Activated CD4-positive, alpha-beta T cell treated with anti-CD3 and anti-CD28 coated beads, Interleukin-2, Interleukin-6, amounts not matched to agents 100 ng/mL and 50 ng/mL, durations not matched to agents 16 hours and 8 hours (primary cell): ENCODE measurements around the gene ZBED4.
A peak's percentile ranks its signal among the peaks of the same experiment; 100 is the strongest.

ENCODE experiments used
- DNase-seq: peaks from one replicate; pipeline ENCODE4 v3.0.0-alpha.2; 2020

ZBED4 gene

DNA sequence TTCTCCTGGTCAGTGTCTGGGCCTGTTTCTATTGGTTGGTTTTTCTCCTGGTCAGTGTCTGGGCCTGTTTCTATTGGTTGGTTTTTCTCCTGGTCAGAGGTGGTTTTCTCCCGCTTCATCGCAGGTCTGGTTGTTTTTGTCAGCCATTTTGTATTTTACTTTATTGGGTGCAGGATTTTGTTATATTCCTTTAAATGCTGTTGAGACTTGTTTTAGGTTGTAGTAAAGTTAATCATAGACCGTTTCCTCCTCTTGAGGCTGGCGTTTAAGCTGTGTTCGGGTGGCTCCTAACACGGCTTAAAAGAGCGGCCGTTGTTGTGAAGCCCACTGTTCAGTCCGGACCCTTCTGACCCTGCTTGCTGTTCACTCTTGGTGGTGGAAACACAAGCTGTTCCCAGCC is 26.2 kb downstream of the ZBED4 start:
- DNase-seq, result no peak

DNA sequence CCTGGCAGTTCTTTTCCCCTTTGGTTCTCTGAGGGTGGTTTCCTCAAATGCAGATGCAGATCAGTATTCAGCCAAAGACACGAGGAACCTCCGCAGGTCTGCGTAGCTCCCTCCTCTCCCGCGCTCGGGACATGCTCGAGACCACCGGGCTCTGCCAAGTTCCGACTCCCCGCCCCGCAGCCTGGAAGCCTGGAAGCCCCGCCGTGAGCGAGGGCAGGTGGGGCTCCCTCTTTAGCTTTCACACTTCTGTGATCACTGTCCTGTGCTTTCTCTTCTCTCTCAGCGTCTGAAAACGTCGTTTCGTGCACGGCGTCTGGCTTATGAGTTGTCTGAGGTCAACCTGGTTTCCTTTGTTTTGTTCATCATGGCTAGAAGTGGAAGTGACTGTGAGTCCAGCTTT is 26.6 kb downstream of the ZBED4 start:
- peak; percentile 27 for DNase-seq

DNA sequence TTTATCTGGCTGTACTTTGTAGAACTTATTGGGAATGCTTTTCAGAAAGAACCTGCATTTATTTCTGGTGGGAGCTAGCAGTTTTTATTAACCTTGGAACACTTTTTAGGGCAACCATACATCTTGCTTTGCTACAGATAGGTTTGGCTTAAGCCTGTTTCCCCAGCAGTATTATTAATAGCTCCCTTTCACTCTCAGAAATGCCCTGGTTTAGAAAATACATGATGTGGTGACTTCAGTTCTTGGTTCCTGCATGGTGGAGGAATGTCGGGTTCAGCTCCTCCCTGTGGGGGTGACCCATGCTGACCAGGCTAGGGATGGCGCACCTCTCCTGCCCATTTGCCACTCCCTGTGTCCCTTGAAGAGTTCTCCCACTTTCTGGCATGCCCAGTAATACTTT is 28.2 kb downstream of the ZBED4 start:
- no peak for DNase-seq

DNA sequence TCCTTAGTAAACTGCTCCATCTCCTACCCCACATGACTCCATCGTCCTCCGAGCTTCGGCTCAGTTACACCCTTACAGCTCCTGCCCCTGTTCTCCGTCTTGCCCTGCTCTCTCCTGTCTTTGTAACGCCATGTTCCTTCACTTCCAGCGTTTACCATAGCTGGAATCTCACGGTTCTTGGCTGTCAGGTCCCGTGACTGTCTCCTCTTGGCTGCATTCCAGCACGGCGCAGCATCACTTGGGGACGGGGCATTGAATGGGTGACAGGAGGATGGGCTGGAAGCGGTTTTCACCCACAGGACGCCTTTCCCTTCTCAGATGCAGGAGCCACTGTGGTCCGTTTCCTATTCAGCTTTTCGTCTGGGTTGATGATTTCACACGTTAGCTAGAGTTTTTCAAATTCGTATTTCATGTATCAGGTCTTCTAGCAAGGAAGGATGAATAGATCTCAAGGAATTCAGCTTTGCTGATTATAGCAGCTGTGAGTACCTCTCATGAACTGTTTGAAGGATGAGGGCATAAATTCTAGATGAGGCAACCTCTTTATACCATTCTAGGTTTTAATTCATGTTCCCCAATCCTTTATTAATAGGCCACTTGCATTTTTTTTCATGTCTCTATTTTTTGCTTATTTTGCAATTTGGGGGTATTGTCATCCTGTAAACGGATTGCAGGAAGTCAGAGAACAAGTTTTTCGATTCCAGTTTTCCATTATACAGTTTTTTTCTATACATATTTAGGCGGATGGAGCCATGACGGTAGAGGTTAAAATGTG is 29.1 kb downstream of the ZBED4 start:
- no peak for DNase-seq

DNA sequence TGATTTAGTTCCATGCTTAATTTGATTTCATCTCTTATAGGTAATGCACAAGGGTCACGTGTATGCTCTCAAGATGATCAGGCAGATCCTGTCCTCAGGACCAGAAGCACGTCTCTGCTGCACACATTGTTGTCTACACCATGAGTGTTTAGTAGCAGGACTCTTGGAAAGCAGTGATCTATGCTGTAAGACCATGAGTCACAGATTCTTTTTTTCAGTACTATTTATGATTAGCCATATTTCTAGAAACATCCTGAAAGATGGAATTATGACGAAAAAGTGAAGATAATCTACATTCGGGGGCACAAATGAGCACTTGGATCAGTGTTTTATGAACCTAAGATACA is 29.6 kb downstream of the ZBED4 start:
- DNase-seq, result no peak

DNA sequence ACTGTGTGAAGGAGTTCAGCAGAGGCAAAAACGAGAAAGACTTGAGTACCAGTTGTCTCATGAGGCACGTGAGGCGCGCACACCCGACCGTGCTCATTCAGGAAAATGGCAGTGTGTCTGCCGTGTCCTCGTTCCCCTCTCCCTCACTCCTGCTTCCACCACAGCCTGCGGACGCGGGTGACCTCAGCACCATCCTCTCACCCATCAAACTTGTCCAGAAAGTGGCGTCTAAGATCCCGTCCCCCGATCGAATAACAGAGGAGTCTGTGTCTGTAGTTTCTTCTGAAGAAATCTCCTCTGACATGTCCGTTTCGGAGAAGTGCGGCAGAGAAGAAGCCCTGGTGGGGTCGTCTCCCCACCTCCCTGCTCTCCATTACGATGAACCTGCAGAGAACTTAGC is 30.4 kb downstream of the ZBED4 start:
- no peak for DNase-seq

DNA sequence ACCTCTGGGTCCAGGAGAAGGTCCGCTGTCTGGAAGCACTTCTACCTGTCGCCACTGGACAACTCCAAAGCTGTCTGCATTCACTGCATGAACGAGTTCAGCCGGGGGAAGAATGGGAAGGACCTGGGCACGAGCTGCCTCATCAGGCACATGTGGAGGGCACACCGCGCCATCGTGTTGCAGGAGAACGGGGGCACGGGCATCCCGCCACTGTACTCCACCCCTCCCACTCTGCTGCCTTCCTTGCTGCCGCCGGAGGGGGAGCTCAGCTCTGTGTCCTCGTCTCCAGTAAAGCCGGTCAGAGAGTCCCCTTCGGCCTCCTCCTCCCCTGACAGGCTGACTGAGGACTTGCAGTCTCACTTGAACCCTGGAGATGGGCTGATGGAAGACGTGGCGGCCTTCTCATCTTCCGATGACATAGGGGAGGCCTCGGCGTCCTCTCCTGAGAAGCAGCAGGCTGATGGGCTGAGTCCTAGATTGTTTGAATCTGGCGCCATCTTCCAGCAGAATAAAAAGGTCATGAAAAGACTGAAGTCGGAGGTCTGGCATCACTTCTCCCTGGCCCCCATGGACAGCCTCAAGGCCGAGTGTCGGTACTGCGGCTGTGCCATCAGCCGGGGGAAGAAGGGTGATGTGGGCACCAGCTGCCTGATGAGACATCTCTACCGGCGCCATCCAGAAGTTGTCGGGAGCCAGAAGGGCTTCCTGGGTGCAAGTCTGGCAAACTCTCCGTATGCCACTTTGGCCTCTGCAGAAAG is 31.0 kb downstream of the ZBED4 start:
- no peak for DNase-seq

DNA sequence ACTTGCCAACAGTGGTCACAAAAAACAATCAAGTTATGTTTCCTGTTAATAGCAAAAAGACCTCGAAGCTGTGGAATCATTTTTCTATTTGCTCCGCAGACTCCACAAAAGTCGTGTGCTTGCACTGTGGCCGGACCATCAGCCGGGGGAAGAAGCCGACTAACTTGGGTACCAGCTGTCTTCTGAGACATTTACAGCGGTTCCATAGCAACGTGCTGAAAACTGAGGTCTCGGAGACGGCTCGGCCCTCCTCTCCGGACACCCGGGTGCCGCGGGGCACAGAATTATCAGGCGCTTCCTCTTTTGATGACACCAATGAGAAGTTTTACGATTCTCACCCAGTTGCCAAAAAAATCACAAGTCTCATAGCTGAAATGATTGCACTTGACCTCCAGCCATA is 31.6 kb downstream of the ZBED4 start:
- DNase-seq, result no peak

DNA sequence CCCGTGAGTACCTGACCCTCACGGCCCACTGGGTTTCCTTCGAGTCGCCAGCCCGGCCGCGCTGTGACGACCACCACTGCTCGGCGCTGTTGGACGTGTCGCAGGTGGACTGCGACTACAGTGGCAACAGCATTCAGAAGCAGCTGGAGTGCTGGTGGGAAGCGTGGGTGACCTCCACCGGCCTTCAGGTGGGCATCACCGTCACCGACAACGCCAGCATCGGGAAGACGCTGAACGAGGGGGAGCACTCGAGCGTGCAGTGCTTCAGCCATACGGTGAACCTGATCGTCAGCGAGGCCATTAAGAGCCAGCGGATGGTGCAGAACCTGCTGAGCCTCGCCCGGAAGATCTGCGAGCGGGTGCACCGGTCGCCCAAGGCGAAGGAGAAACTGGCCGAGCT is 32.2 kb downstream of the ZBED4 start:
- no peak for DNase-seq

DNA sequence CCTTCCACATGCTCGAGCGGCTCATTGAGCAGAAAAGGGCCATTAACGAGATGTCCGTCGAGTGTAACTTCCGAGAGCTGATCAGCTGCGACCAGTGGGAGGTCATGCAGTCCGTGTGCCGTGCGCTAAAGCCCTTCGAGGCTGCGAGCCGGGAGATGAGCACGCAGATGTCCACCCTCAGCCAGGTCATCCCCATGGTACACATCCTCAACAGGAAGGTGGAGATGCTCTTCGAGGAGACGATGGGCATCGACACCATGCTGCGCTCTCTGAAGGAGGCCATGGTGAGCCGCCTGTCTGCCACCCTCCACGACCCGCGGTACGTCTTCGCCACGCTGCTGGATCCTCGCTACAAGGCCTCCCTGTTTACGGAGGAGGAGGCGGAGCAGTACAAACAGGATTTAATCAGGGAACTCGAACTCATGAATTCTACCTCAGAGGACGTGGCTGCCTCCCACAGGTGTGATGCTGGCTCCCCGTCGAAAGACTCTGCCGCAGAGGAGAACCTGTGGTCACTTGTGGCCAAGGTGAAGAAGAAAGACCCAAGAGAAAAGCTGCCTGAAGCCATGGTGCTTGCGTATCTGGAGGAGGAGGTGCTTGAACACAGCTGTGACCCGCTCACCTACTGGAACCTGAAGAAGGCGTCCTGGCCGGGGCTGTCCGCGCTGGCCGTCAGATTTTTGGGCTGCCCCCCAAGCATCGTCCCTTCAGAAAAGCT is 32.9 kb downstream of the ZBED4 start:
- no peak for DNase-seq

DNA sequence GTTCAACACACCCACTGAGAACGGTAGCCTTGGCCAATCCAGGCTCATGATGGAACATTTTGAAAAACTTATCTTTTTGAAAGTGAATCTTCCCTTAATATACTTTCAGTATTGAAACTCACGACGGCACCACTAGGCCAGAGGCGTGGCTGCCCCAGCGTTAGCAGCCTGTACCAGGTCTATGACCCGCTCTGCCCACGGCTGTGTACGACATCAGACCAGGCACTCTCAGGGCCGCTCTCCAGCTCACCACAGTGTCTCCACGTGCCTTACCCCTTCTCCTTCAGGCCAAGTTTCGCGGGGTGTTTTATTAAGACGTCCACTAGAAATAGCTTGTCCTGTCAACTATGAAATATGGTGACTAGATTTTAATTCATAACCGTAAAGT is 33.4 kb downstream of the ZBED4 start:
- no peak for DNase-seq

DNA sequence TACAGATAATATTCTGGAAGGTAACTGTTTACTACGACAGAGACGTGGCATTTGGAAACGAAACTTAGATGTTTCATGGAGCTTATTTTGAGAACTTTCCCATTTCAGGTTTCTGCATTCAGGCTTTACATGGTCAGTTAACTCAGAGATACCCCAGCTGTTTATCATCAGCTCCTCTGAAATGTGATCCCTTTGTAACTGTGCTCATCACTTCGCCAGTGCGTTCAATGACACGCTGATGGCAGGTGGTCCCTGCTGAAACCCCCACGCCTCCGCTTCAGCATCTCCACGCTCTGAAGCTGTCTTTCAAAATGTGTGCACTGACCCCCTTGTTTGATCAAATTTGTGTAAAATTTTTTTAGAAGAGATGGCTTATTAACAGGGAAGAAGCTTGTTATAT is 34.1 kb downstream of the ZBED4 start:
- DNase-seq, result no peak

DNA sequence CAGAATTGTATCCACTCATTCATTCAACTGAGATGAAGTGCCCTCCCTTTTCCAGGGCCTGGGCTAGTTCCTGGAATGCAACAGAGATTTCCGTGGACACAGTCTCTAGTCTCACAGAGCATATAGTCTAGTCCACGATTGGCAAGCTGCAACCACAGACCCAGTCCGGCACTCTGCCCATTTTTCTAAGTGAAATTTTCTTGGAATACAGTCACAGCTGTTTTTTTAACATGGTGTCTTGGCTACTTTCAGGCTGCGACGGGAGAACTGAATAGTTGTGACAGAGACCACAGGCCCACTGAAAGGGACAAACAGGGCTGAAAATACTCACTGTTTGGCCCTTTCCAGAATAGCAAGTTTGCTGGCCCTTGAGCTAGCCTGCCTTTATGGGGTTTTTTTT is 35.4 kb downstream of the ZBED4 start:
- no peak for DNase-seq

DNA sequence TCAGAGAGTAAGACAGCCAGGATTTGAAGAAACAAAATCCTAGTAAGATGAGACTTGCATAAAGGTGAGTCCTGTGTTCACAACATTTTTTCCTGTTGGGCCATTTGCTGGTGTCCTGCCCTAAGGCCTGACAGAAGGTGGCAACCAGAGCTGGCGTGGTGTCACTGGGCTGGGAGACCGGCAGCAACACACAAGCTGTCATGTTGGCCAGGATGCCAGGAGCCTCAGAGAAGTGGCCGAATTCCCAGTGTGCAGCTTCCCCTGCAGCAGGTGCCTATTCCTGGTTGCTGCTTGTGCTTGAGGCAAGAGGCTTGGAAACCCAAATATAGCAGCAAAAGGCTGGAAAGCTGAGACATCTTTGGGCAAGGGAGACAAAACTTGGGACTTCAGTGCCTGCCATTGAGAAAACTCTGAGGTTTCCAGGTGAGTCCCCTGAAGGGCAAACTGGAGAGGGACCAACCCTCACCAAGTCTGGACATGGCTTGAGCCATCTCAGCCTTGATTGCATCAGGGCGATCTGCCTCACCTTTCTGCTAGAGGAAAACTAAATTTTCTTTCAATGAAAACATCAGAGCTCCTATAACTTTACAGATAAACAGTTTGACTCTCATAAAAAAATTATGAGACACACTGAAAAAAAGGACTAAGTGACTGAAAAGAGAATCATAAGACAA is 38.7 kb downstream of the ZBED4 start:
- no peak for DNase-seq

DNA sequence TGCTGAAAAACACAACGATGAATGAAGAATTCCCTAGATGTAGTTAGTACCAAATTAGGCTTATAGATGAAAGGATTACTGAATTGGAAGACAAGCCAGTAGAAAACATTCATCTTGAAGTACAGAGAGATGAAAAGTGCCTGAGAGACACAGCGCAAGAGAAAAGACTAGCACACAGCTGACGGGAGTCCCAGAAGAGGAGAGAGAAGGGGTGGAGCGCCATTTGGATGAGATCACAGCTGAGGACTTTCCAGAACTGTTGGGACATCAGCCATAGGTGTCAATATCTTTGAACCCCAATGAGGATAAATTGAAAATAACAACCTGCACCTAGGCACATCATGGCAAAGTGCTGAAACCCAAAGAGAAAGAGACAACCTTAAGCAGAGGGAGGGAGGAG is 39.4 kb downstream of the ZBED4 start:
- DNase-seq, result no peak

DNA sequence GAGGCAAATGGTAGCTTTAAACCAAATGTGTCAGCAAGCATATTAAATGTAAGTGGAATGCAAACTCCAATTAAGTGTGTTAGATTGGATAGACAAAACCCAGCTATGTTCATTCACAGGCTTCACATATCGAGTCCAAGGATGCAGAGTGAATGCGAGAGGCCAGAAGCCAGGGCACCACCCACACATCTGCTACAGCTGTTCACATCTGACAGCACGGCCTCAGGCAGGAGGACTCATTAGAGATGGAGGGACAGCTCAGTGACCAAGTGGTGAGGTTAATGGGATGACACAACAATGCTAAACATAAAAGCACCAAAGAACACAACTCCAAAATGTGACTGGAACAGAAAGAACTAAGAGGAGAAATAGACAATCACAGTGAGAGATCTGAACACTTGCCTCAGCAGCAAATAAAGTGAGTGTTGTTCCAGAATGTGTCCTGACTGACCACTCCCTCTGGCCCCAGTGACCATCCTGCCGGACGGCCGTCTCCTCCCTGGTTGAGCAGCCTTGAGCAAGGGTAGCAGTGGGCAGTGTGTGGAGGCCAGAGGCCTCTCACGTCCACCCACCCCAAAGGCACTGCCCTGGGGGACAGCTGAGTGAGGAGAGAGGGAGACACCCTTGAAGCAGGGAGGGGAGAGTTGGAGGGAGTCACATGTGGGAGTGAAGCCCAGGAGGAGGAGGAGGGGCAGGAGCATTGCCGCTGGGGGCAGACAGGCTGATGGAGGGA is 40.8 kb downstream of the ZBED4 start:
- DNase-seq, result no peak

DNA sequence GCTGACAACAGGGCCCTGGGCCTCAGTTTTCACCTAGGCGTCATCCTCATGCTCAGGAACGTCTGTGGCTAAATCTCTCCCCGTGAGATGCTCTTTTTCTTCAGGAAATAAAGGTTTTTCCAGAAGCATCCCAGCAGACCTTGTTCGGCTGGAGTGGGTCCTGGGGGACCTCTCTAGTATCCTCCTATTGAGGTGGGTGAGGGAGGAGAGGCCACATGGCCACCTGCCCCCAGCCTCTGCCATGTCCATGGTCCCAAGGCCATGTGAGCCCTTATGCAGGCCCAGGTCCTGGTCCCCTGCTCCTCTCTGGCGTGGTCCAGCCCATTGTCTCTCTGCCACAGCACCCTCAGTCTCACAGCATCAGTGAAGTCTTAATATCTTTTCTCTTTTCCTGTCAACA is 42.6 kb downstream of the ZBED4 start:
- no peak for DNase-seq

DNA sequence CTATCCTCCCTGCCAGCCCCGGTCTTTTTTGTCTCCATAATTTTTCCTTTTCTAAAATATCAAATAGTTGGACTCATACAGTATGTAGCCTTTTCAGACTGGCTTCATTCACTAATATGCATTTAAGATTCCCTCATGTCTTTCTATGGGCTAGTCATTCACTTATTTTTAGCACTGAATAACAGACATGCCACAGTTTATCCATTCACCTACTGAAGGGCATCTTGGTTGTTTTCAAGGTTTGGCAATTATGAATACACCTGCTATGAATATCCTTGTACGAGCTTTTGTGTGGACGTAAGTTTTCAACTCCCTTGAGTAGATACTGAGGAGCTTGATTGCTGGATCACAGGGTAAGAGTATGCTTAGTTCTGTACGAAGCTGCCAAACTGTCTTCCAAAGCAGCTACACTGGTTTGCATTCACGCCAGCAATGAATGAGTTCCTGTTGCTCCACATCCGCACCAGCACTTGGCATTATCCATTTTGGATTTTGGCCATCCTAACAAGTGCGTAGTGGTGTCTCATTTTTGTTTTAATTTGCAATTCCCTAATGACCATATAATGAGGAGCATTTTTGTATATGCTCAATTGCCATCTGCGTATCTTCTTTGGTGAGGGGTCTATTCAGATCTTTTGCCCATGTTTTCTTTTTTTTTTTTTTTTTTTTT is 43.5 kb downstream of the ZBED4 start:
- no peak for DNase-seq

DNA sequence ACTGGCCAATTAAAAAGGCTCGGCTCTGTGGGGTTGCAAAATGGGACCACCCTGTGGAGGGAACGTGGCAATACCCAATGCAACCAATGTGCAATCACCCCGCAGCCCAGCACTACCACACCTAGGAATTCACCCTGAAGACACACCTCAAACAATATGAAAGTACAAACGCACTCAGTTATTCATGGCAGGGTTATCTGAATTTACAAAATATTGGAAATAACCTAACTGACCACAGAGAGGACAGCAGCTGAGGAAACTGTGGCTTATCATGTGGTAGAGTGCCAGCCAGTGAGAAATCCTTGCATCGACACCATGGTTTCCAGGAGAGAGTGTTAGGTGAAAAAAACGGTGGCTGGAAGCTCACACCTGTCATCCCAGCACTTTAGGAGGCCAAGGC is 45.9 kb downstream of the ZBED4 start:
- DNase-seq, result no peak

DNA sequence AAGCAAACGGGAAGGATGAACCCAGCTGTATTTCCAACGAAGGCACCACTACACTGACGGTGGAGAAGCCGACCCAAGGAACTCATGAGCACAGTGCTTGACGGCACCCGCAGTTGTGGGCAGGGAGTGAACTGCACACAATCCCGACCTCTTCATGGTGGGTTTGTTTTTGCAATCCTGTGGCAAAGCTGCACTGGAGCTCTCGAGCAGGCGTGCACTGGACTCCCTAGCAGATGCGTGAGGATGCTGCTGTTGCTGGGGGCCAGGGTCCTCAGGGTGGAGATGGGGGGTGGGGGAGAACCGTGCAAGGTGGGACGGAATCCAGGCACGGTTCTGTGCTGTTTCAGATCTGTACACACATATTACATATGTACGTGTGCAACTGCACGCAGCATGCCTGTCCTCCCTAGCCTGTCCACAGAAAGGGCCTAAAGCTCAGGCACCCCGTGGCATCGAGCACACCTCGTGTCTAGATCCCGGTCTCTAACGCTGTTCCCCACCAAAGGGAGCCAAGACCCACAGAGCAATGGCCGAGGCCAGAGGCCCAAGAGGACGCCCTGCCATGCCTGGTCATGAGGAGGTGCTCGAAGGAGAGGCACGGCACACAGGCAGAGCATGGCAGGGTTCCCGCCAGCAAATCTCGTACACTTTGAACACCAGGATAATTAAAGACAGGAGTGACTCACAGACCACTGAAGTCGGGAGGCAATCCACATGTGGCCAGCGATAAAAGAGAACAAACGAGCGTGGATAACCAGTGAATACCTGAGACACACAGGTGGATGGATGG is 47.0 kb downstream of the ZBED4 start:
- no peak for DNase-seq

DNA sequence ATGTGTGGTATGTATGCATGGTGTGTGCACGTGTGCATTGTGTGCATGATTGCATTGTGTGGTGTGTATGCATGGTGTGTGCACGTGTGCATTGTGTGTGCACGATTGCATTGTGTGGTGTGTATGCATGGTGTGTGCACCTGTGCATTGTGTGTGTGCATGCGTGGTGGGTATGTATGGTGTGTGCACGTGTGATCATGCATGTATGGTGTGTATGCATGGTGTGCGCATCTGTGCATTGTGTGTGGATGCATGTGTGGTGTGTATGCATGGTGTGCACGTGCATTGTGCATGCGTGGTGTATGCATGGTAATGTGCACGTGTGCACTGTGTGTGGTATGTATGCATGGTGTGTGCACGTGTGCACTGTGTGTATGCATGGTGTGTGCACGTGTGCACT is 47.8 kb downstream of the ZBED4 start:
- no peak for DNase-seq
